ENCODE data around the gene ASXL1. TPM values are rescaled to one million over a fixed set of nuclear protein-coding genes. Genes with fewer than 3 reads are reported as not detected.
A peak's percentile ranks its signal among the peaks of the same experiment; 100 is the strongest.
"Not testable (repeated sequence)": the region's sequence is repeated elsewhere in the genome, so short reads cannot be mapped to it uniquely, and the experiment has no call there.

The ASXL1 gene
- total RNA-seq, 1 donor, result 61.7 TPM

- no peak for TF ChIP-seq CTCF (IDR thresholded peaks at IDR 0.05; ENCODE audit: insufficient read depth, low read depth, low read length)
- DNase-seq (ENCODE audit: low read depth), result no peak
- H3K4me3 ChIP-seq (ENCODE audit: low read depth, low read length), result no peak overlapping the region
Observed at GRCh38 chr20:32462900-32463641, 104.9 kb downstream of the ASXL1 start.

- no peak overlapping the region for H3K4me3 ChIP-seq (ENCODE audit: low read depth, low read length)
- TF ChIP-seq CTCF (IDR thresholded peaks at IDR 0.05; ENCODE audit: insufficient read depth, low read depth, low read length), result no peak
- DNase-seq (ENCODE audit: low read depth), result peak; percentile 49
Observed at GRCh38 chr20:32463642-32464400, 105.7 kb downstream of the ASXL1 start.

- no peak for DNase-seq (ENCODE audit: low read depth)
- no peak overlapping the region for H3K4me3 ChIP-seq (ENCODE audit: low read depth, low read length)
- TF ChIP-seq CTCF (IDR thresholded peaks at IDR 0.05; ENCODE audit: insufficient read depth, low read depth, low read length), result no peak
Observed at GRCh38 chr20:32464401-32465091, 106.4 kb downstream of the ASXL1 start.

- H3K4me3 ChIP-seq (ENCODE audit: low read depth, low read length), result no peak overlapping the region
- peak; percentile 96 for DNase-seq (ENCODE audit: low read depth)
Observed at GRCh38 chr20:32465092-32465900, 107.2 kb downstream of the ASXL1 start.

GRCh38 chr20:32465901-32466675, 108.0 kb downstream of the ASXL1 start:
- not testable (repeated sequence) for DNase-seq (ENCODE audit: low read depth)

More at GRCh38 chr20:32465092-32465900, 107.2 kb downstream of the ASXL1 start:
- TF ChIP-seq CTCF (IDR thresholded peaks at IDR 0.05; ENCODE audit: insufficient read depth, low read depth, low read length), result no peak

GRCh38 chr20:32466739-32467505, 108.8 kb downstream of the ASXL1 start:
- DNase-seq (ENCODE audit: low read depth), result peak; percentile 52
- H3K4me3 ChIP-seq (ENCODE audit: low read depth, low read length), result no peak overlapping the region
- peak; percentile 35 for TF ChIP-seq CTCF (IDR thresholded peaks at IDR 0.05; ENCODE audit: insufficient read depth, low read depth, low read length)

More at GRCh38 chr20:32465901-32466675, 108.0 kb downstream of the ASXL1 start:
- H3K4me3 ChIP-seq (ENCODE audit: low read depth, low read length), result not testable (repeated sequence)
